GM23338 (cell line): ENCODE results near the gene ETV6. TPM values are rescaled to one million over a fixed set of nuclear protein-coding genes. Genes with fewer than 3 reads are reported as not detected.

Experiments
- ATAC-seq: fragments of 200-7000 bp; cut with Tn5 transposase; 3 replicates; pipeline ENCODE4 v1.9.1; 2020
- DNase-seq: peaks from one replicate; pipeline ENCODE4 v3.0.0-alpha.2; 2015; ENCODE audit warnings: low spot score
- H2AFZ ChIP-seq: fragments of 200-600 bp; sonication (generic); 2 replicates; pipeline ENCODE4 v1.8.0; 2016; ENCODE audit warnings: antibody characterized with exemption, mild to moderate bottlenecking, moderate library complexity
- H3F3A ChIP-seq: fragments of 200-600 bp; sonication (generic); replicated peaks from 2 replicates; pipeline ENCODE4 v1.8.0; 2017; ENCODE audit warnings: antibody characterized with exemption, mixed run types, low read depth
- H3K27ac ChIP-seq: fragments of 200-600 bp; sonication (generic); 2 replicates; pipeline ENCODE4 v1.6.1; 2016; ENCODE audit warnings: low read depth
- H3K27me3 ChIP-seq: fragments of 200-600 bp; sonication (generic); 2 replicates; pipeline ENCODE4 v1.8.0; 2016; ENCODE audit warnings: mild to moderate bottlenecking, mixed run types, moderate library complexity; ENCODE audit not compliant: insufficient read depth
- H3K36me3 ChIP-seq: fragments of 200-600 bp; sonication (generic); 2 replicates; pipeline ENCODE4 v1.8.0; 2016; ENCODE audit warnings: mild to moderate bottlenecking; ENCODE audit not compliant: insufficient read depth
- H3K4me1 ChIP-seq: fragments of 200-600 bp; sonication (generic); 2 replicates; pipeline ENCODE4 v1.8.0; 2016; ENCODE audit warnings: mild to moderate bottlenecking, moderate library complexity; ENCODE audit not compliant: insufficient read depth
- H3K4me2 ChIP-seq: fragments of 200-600 bp; sonication (generic); 2 replicates; pipeline ENCODE4 v1.7.1; 2017; ENCODE audit warnings: mixed run types
- H3K4me3 ChIP-seq: fragments of 200-600 bp; sonication (generic); 2 replicates; pipeline ENCODE4 v1.6.1; 2016; ENCODE audit warnings: mixed run types
- H3K79me2 ChIP-seq: fragments of 200-600 bp; sonication (generic); replicated peaks from 2 replicates; pipeline ENCODE4 v1.8.0; 2017; ENCODE audit warnings: mild to moderate bottlenecking; ENCODE audit not compliant: insufficient read depth
- H3K9me2 ChIP-seq: fragments of 200-600 bp; sonication (generic); 2 replicates; pipeline ENCODE4 v1.8.0; 2017; ENCODE audit not compliant: insufficient read depth
- H4K20me1 ChIP-seq: fragments of 200-600 bp; sonication (generic); replicated peaks from 2 replicates; pipeline ENCODE4 v1.8.0; 2017; ENCODE audit warnings: mild to moderate bottlenecking; ENCODE audit not compliant: insufficient read depth
- H3K27ac Mint-ChIP-seq: 2 replicates; pipeline ENCODE4 v1.8.0; 2020; ENCODE audit warnings: inconsistent platforms, mild to moderate bottlenecking, moderate library complexity, mixed read lengths
- H3K27me3 Mint-ChIP-seq: 3 replicates; pipeline ENCODE4 v1.8.0; 2022; ENCODE audit warnings: low read depth, mild to moderate bottlenecking, moderate library complexity, mixed read lengths, inconsistent platforms; ENCODE audit not compliant: insufficient read depth, poor library complexity
- H3K36me3 Mint-ChIP-seq: 3 replicates; pipeline ENCODE4 v1.8.0; 2021; ENCODE audit warnings: low read depth, mild to moderate bottlenecking, inconsistent platforms, moderate library complexity, mixed read lengths
- H3K4me1 Mint-ChIP-seq: 3 replicates; pipeline ENCODE4 v1.8.0; 2020; ENCODE audit warnings: mild to moderate bottlenecking, inconsistent platforms, mixed read lengths
- H3K4me3 Mint-ChIP-seq: 3 replicates; pipeline ENCODE4 v1.8.0; 2021; ENCODE audit warnings: moderate library complexity, mild to moderate bottlenecking, inconsistent platforms, mixed read lengths
- H3K9me3 Mint-ChIP-seq: 3 replicates; pipeline ENCODE4 v1.8.0; 2020; ENCODE audit warnings: moderate library complexity, mild to moderate bottlenecking, inconsistent platforms, mixed read lengths
- EZH2 ChIP-seq: fragments of 200-600 bp; sonication (generic); IDR thresholded peaks from one replicate; pipeline ENCODE4 v1.8.0; 2017; ENCODE audit warnings: antibody characterized with exemption, mild to moderate bottlenecking, low read depth; ENCODE audit not compliant: unreplicated experiment
- NANOG ChIP-seq: IDR thresholded peaks from 2 replicates; pipeline ENCODE4 v1.6.1; 2016; ENCODE audit warnings: antibody characterized with exemption, borderline replicate concordance
- ZNF462 ChIP-seq: fragments of 250-450 bp; sonication (Bioruptor Pico); IDR thresholded peaks from 2 replicates; pipeline ENCODE4 v1.5.0; 2020; ENCODE audit warnings: mild to moderate bottlenecking, moderate library complexity
- polyA plus RNA-seq: library from polyadenylated mRNA; unstranded; fragments of >200 nt; fragmentation: Nextera tagmentation; extraction: Ambion mirVana; gene quantifications from 2 replicates; pipeline ENCODE4 v1.2.1, GENCODE V29; 2016
- total RNA-seq: library from RNA; depleted of rRNA; stranded (reverse); fragments of >200 nt; shearing (Covaris generic); gene quantifications from 2 replicates; pipeline ENCODE4 v1.2.3, GENCODE V29; 2014
- TF ChIP-seq, protein P1 (sequence below): IDR thresholded peaks from 2 replicates; pipeline ENCODE4 v1.6.1; 2016; ENCODE audit warnings: antibody characterized with exemption

The ETV6 gene
- total and polyA plus RNA-seq, 2 experiments from 2014 or later = 7.5 to 15.1 TPM

- TF ChIP-seq ZNF462 (CRISPR knock-in tag) (no peak), EZH2 (no peak)
- TF ChIP-seq, protein P1, sequence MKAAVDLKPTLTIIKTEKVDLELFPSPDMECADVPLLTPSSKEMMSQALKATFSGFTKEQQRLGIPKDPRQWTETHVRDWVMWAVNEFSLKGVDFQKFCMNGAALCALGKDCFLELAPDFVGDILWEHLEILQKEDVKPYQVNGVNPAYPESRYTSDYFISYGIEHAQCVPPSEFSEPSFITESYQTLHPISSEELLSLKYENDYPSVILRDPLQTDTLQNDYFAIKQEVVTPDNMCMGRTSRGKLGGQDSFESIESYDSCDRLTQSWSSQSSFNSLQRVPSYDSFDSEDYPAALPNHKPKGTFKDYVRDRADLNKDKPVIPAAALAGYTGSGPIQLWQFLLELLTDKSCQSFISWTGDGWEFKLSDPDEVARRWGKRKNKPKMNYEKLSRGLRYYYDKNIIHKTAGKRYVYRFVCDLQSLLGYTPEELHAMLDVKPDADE = no peak
Measured at GRCh38 chr12:11752403-11753149, 103.1 kb downstream of the ETV6 start (continued).

DNA sequence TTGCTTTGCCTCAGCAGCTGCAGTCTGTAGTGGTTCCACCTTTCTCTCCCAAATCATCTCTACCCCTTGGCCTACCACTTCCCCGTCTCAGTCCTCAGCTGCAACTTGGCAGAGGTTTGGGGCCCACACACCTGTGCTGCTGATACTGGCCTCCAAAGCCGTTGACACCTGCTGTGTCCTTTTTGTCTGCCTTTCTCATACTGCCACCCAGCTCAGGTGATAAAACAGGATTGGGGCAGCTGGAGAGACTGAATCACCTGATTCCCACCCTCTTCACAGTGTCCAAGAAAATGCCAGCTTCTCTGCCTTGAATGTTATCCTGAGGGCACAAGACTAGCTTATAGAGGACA, 103.7 kb downstream of the ETV6 start:
- peak overlapping the region; percentile 41 for H3K4me2 ChIP-seq
- Mint-ChIP-seq H3K9me3 (no peaks in the 10 kb centered on the region; the same call in 2 of the 3 replicates), H3K36me3 (no peaks in the 10 kb centered on the region), H3K4me3 (peak overlapping the region; percentile 15; the same call in 2 of the 3 replicates), H3K27me3 (peaks cover 3% of the 10 kb centered on the region), H3K4me1 (peaks cover 42% of the 10 kb centered on the region), H3K27ac (peak overlapping the region; percentile 49)
- TF ChIP-seq NANOG = 0 out of 2 replicates have a peak, but pooled peaks have one; percentile 5
- TF ChIP-seq, protein P1 = no peak
- H3K4me1 ChIP-seq = peaks cover 29% of the 10 kb centered on the region
- peaks cover 4% of the 10 kb centered on the region; the same call in 1 of the 2 replicates for H3K79me2 ChIP-seq
- DNase-seq (peak; percentile 53), ATAC-seq (peak; percentile 82)
- H3K36me3 ChIP-seq = no peaks in the 10 kb centered on the region
- no peaks in the 10 kb centered on the region; the same call in none of the 2 replicates for H3K9me2 ChIP-seq
- H2AFZ ChIP-seq = no peak overlapping the region
- no peaks in the 10 kb centered on the region for H4K20me1 ChIP-seq
- H3K27me3 ChIP-seq = no peaks in the 10 kb centered on the region
- peak overlapping the region; percentile 15; the same call in 1 of the 2 replicates for H3K27ac ChIP-seq
- no peaks in the 10 kb centered on the region for H3F3A ChIP-seq
- H3K4me3 ChIP-seq = no peak overlapping the region
